Smooth muscle cell (in vitro differentiated cells): Measurements from ENCODE around the gene APOBR. TPM values are rescaled to one million over a fixed set of nuclear protein-coding genes. Genes with fewer than 3 reads are reported as not detected.

Source experiments
- DNase-seq: peaks from one replicate; lab custom pipeline; 2025; ENCODE audit not compliant: unreplicated experiment; lab: John Stamatoyannopoulos, UW
- H2AFZ ChIP-seq: fragments of 200-600 bp; sonication (generic); 2 replicates; pipeline ENCODE4 v1.6.0; 2016; ENCODE audit warnings: antibody characterized with exemption, low read depth, mild to moderate bottlenecking
- H3F3A ChIP-seq: fragments of 200-600 bp; sonication (generic); 2 replicates; pipeline ENCODE4 v1.6.0; 2017; ENCODE audit warnings: antibody characterized with exemption, low read depth
- H3K27ac ChIP-seq: fragments of 200-600 bp; sonication (generic); 2 replicates; pipeline ENCODE4 v1.5.1; 2016; ENCODE audit warnings: low read depth, mild to moderate bottlenecking
- H3K27me3 ChIP-seq: fragments of 200-600 bp; sonication (generic); 2 replicates; pipeline ENCODE4 v1.6.1; 2016; ENCODE audit warnings: low read depth, mild to moderate bottlenecking
- H3K36me3 ChIP-seq: fragments of 200-600 bp; sonication (generic); 2 replicates; pipeline ENCODE4 v1.5.1; 2016; ENCODE audit warnings: low read depth
- H3K4me1 ChIP-seq: fragments of 200-600 bp; sonication (generic); 2 replicates; pipeline ENCODE4 v1.5.1; 2016; ENCODE audit warnings: low read depth
- H3K4me2 ChIP-seq: fragments of 200-600 bp; sonication (generic); 2 replicates; pipeline ENCODE4 v1.6.0; 2016; ENCODE audit warnings: mild to moderate bottlenecking
- H3K4me3 ChIP-seq: fragments of 200-600 bp; sonication (generic); 2 replicates; pipeline ENCODE4 v1.5.1; 2016; ENCODE audit warnings: mild to moderate bottlenecking
- H3K79me2 ChIP-seq: fragments of 200-600 bp; sonication (generic); 2 replicates; pipeline ENCODE4 v1.6.0; 2016; ENCODE audit warnings: low read depth, mild to moderate bottlenecking
- H3K9ac ChIP-seq: fragments of 200-600 bp; sonication (generic); 2 replicates; pipeline ENCODE4 v1.6.0; 2016; ENCODE audit warnings: low read depth
- H3K9me3 ChIP-seq: fragments of 200-600 bp; sonication (generic); replicated peaks from 2 replicates; pipeline ENCODE4 v1.5.1; 2016; ENCODE audit warnings: low read depth
- H4K20me1 ChIP-seq: fragments of 200-600 bp; sonication (generic); 2 replicates; pipeline ENCODE4 v1.6.0; 2016; ENCODE audit warnings: low read depth
- WGBS: methylation state at CpG from one replicate; pipeline ENCODE4 v1.1.7; 2016; ENCODE audit warnings: low lambda C conversion rate; 5-methylcytosine and 5-hydroxymethylcytosine counted together
- polyA plus RNA-seq: library from polyadenylated mRNA; unstranded; fragments of >200 nt; fragmentation: Nextera tagmentation; extraction: Ambion mirVana; gene quantifications from 2 replicates; pipeline ENCODE4 v1.2.1, GENCODE V29; 2016
- total RNA-seq: library from RNA; depleted of rRNA; stranded (reverse); fragments of >200 nt; gene quantifications from 2 replicates; pipeline ENCODE4 v1.2.3, GENCODE V29; 2014
- TF ChIP-seq, protein P1 (sequence below): fragments of 200-600 bp; sonication (generic); IDR thresholded peaks from 2 replicates; pipeline ENCODE4 v1.5.1; 2017; ENCODE audit warnings: borderline replicate concordance, mild to moderate bottlenecking, antibody characterized with exemption; ENCODE audit not compliant: insufficient read depth, poor library complexity, severe bottlenecking

APOBR gene
- total and polyA plus RNA-seq, 2 experiments from 2014 or later = not detected

DNA sequence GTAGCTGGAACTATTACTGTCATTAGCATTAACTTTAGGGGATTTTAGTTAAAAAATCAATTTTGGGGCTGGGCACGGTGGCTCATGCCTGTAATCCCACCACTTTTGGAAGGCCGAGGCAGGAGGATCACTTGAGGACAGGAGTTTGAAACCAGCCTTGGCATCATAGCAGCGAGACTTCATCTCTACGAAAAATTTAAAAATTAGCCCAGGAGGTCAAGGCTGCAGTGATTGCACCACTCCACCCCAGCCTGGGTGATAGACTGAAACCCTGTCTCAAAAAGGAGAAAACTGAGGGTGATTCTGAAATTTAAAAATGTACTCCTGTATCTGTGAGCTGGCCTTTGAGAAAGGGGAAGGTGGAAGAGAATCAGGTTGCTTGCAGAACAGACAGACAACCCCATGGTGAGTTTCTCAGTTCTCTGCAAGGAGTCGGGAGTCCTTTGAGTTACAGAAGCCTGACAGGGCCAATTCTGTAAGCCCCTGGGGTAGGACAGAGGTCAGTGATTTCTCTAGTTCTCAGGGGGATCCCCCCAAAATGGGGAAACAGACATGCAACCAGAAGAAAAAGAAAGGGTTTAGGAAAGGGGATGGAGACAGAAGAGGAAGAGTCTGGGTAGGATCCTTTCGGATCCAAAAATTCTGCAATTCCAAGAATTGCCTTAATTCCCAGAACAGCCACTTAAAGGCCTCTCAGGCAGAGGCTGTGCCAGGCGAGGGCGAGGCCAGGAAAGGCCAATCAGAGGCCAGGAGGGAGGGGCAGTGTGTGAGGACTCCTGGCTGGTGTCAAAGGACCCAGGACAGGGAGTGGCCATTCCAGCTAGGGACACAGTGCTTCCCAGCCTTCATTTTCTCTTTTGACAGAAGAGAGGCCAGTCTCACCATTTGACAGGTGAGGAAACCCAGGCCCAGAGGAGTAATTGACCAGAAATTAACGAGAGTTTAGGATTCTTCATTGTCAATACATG is 37.6 kb downstream of the APOBR start:
- no peak for DNase-seq
- H3K27ac ChIP-seq = no peak overlapping the region

DNA sequence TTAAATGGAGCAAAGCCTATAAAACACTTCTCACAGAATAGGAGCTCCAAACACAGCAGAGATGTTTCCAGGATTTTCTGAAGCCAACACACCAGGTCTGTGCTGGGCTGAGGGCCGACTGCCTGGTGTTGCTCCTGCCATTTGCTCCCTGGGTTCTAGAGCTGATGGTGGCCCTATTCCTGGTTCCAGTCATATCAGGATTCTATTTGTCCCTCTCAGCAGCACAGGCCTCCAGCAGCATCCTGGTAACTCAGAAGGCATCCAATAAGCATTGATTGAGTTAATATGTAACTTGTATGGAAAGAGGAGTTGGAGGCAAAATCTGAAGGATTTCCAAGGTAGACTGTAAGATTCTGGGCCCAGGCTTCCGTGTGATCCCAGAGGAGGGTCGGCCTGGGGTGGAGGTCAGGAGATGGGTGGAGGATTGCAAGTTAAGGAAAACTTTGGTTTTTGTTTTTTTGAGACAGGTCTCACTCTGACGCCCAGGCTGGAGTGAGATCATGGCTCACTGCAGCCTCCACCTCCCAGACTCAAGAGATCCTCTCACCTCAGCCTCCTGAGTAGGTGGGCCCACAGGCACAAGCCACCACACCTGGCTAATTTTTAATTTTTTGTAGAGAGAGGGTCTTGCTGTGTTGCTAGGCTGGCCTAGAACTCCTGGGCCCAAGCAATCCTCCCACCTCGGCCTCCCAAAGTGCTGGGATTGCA is 38.7 kb downstream of the APOBR start:
- Histone ChIP-seq H3K9ac (no peak overlapping the region), H4K20me1 (no peaks in the 10 kb centered on the region), H3K9me3 (no peaks in the 10 kb centered on the region), H3K79me2 (no peaks in the 10 kb centered on the region), H3F3A (no peaks in the 10 kb centered on the region), H3K27ac (no peak overlapping the region), H3K36me3 (no peaks in the 10 kb centered on the region), H3K27me3 (no peaks in the 10 kb centered on the region), H3K4me3 (no peak overlapping the region), H3K4me2 (no peak overlapping the region), H3K4me1 (peaks cover 8% of the 10 kb centered on the region), H2AFZ (no peak overlapping the region)
- TF ChIP-seq, protein P1, sequence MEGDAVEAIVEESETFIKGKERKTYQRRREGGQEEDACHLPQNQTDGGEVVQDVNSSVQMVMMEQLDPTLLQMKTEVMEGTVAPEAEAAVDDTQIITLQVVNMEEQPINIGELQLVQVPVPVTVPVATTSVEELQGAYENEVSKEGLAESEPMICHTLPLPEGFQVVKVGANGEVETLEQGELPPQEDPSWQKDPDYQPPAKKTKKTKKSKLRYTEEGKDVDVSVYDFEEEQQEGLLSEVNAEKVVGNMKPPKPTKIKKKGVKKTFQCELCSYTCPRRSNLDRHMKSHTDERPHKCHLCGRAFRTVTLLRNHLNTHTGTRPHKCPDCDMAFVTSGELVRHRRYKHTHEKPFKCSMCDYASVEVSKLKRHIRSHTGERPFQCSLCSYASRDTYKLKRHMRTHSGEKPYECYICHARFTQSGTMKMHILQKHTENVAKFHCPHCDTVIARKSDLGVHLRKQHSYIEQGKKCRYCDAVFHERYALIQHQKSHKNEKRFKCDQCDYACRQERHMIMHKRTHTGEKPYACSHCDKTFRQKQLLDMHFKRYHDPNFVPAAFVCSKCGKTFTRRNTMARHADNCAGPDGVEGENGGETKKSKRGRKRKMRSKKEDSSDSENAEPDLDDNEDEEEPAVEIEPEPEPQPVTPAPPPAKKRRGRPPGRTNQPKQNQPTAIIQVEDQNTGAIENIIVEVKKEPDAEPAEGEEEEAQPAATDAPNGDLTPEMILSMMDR = no peak
- DNase-seq = no peak
- 98% methylated on average over 5 of the region's 5 CpGs for WGBS

More for the DNA sequence above, 37.6 kb downstream of the APOBR start:
- Histone ChIP-seq H3K36me3 (no peaks in the 10 kb centered on the region), H3K4me1 (peaks cover 8% of the 10 kb centered on the region), H3F3A (no peaks in the 10 kb centered on the region), H2AFZ (no peak overlapping the region), H3K4me3 (no peak overlapping the region), H3K4me2 (no peak overlapping the region), H3K27me3 (no peaks in the 10 kb centered on the region), H3K9ac (no peak overlapping the region), H4K20me1 (no peaks in the 10 kb centered on the region), H3K79me2 (no peaks in the 10 kb centered on the region), H3K9me3 (no peaks in the 10 kb centered on the region)
- 70% methylated on average over 9 of the region's 9 CpGs for WGBS
- TF ChIP-seq, protein P1 = no peak

DNA sequence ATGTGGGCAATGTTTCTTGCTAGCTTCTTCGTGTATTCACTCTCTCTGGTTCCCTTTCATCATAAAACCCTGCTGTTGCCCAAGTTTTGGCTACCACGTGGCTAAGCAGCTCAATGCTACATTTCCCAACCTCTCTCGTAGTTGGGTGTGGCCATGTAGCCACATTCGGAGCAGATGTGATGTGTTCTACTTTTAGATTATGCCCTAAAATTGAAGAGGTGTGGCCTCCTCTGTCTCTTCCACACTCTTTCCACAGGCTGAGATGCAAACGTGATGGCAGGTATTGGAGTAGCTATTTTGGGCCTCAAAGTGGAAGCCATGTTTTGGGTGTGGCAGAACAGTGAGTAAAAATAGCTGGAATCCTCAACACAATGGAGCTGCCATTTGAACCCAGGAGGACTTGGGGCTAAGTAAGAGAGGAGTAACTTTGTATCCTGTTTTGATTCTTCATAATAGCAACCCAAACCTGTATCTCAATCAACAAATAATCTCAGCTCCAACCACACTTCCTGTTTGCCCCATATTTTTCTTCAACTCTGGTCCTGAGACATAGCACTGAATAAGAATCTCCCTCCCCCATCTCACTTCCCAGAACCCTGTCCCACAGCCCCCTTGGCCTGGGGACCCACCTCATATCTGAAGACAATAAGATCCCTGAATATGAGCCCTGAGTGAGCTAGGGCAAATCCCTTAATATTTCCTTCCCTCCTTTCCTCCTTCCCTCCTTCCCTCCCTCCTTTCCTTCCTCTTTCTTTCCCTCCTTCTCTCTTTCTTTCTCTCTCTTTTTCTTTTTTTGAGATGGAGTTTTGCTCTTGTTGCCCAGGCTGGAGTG is 40.3 kb downstream of the APOBR start:
- WGBS = 82% methylated on average over 5 of the region's 5 CpGs
- H3K36me3 ChIP-seq = no peaks in the 10 kb centered on the region
- no peaks in the 10 kb centered on the region for H4K20me1 ChIP-seq
- TF ChIP-seq, protein P1 = no peak
- H3K27ac ChIP-seq = no peak overlapping the region
- no peaks in the 10 kb centered on the region for H3K9me3 ChIP-seq
- H3K4me2 ChIP-seq = no peak overlapping the region
- no peak overlapping the region for H3K4me3 ChIP-seq
- peaks cover 8% of the 10 kb centered on the region for H3K4me1 ChIP-seq
- no peaks in the 10 kb centered on the region for H3F3A ChIP-seq
- H3K27me3 ChIP-seq = no peaks in the 10 kb centered on the region
- no peak for DNase-seq
- no peak overlapping the region for H3K9ac ChIP-seq
- H2AFZ ChIP-seq = no peak overlapping the region
- H3K79me2 ChIP-seq = no peaks in the 10 kb centered on the region
